ENCODE measurements around the gene RAET1L. TPM values are rescaled to one million over a fixed set of nuclear protein-coding genes. Genes with fewer than 3 reads are reported as not detected.

The RAET1L gene
- total and polyA plus RNA-seq, 2 donors (not counting 3 experiments of a cell fraction or from before 2014, with no cell fraction given): not detected

GRCh38 chr6:150029749-150030148 is 4.4 kb upstream of the RAET1L start:
- no peak for FAIRE-seq
- H3K27me3 ChIP-seq (ENCODE audit: control insufficient read depth in 2 of 2, insufficient read depth in 2 of 2, low read length in 2 of 2): peaks cover 36 to 43% of the 10 kb centered on the region in 2 experiments
- no peaks in the 10 kb centered on the region for H3K36me3 ChIP-seq (ENCODE audit: control insufficient read depth in 2 of 2, extremely low read depth in 1 of 2, insufficient read depth in 2 of 2, low read length in 2 of 2)
- no peak overlapping the region for H3K4me3 ChIP-seq (replicated peaks in 1 of 3; ENCODE audit: insufficient read depth in 1 of 3, low read depth in 1 of 3, low read length in 3 of 3)
- DNase-seq (ENCODE audit: low read depth, low spot score): no peak
- H3K4me1 ChIP-seq (ENCODE audit: control insufficient read depth, extremely low read depth, insufficient read depth, low read length): peaks cover 9% of the 10 kb centered on the region
- no peaks in the 10 kb centered on the region for H4K20me1 ChIP-seq (replicated peaks; ENCODE audit: control insufficient read depth, extremely low read depth, insufficient read depth, low read length)
- no peak for TF ChIP-seq MAX (IDR thresholded peaks at IDR 0.05; ENCODE audit: insufficient read depth, insufficient read length)
- no peak for TF ChIP-seq JUN (IDR thresholded peaks at IDR 0.05; ENCODE audit: borderline replicate concordance, insufficient read depth, insufficient read length, low read depth)
- no peaks in the 10 kb centered on the region for H3K9me1 ChIP-seq (replicated peaks; ENCODE audit: control insufficient read depth, extremely low read depth, insufficient read depth, low read length)
- no peak overlapping the region for H3K27ac ChIP-seq (ENCODE audit: insufficient read depth, low read depth, low read length)
- H3K9me3 ChIP-seq (replicated peaks; ENCODE audit: control insufficient read depth, insufficient read depth, low read length): no peaks in the 10 kb centered on the region
- no peaks in the 10 kb centered on the region for H3K79me2 ChIP-seq (ENCODE audit: control insufficient read depth, insufficient read depth, low read length)
- POLR2A ChIA-PET: no interaction called here
- H3K9ac ChIP-seq (replicated peaks; ENCODE audit: extremely low read depth, insufficient read depth, low read length): no peak overlapping the region
- no peak overlapping the region for H2AFZ ChIP-seq (ENCODE audit: low read depth, low read length)
- H3K4me2 ChIP-seq (ENCODE audit: insufficient read depth, low read length): no peak overlapping the region
- intact Hi-C loops (cut with micrococcal nuclease): no loop called here
- CTCF ChIA-PET: interaction anchor here (1.5 kb wide), 1 partner anchor 13 kb away, joined by 4 read pairs; no protein-coding TSS in a partner anchor
- dilution Hi-C loops (cut with MboI; ENCODE audit: extremely low pct_ligation_motif_present, low sequenced_read_pairs): no loop called here
- BruUV-seq (replicated peaks): no TSS peak

- H3K9ac ChIP-seq (replicated peaks; ENCODE audit: extremely low read depth, insufficient read depth, low read length): no peak overlapping the region
- no peak for DNase-seq (ENCODE audit: low read depth, low spot score)
- dilution Hi-C loops (cut with MboI; ENCODE audit: extremely low pct_ligation_motif_present, low sequenced_read_pairs): no loop called here
- no peaks in the 10 kb centered on the region for H3K9me3 ChIP-seq (replicated peaks; ENCODE audit: control insufficient read depth, insufficient read depth, low read length)
- H3K27me3 ChIP-seq (ENCODE audit: control insufficient read depth in 2 of 2, insufficient read depth in 2 of 2, low read length in 2 of 2): peaks cover 36 to 43% of the 10 kb centered on the region in 2 experiments
- ChIA-PET CTCF (interaction anchor here (1.5 kb wide), 1 partner anchor 12 kb away, joined by 4 read pairs; no protein-coding TSS in a partner anchor), POLR2A (no interaction called here)
- H3K79me2 ChIP-seq (ENCODE audit: control insufficient read depth, insufficient read depth, low read length): no peaks in the 10 kb centered on the region
- H3K27ac ChIP-seq (ENCODE audit: insufficient read depth, low read depth, low read length): no peak overlapping the region
- no peak overlapping the region for H2AFZ ChIP-seq (ENCODE audit: low read depth, low read length)
- no peak for FAIRE-seq
- intact Hi-C loops (cut with micrococcal nuclease): no loop called here
- H4K20me1 ChIP-seq (replicated peaks; ENCODE audit: control insufficient read depth, extremely low read depth, insufficient read depth, low read length): no peaks in the 10 kb centered on the region
- TF ChIP-seq JUN (IDR thresholded peaks at IDR 0.05; ENCODE audit: borderline replicate concordance, insufficient read depth, insufficient read length, low read depth): no peak
- TF ChIP-seq FOS (IDR thresholded peaks at IDR 0.05; ENCODE audit: borderline replicate concordance, insufficient read depth, low read length): no peak
- TF ChIP-seq CTCF (IDR thresholded peaks at IDR 0.05; ENCODE audit: extremely low read depth in 1 of 2, insufficient read depth in 1 of 2, low read depth in 1 of 2, low read length in 2 of 2): no peak
- TF ChIP-seq MYC (IDR thresholded peaks at IDR 0.05; ENCODE audit: low read depth, low read length): no peak
- TF ChIP-seq EZH2 (IDR thresholded peaks at IDR 0.05; ENCODE audit: borderline replicate concordance, low read depth, low read length, severe bottlenecking): no peak
- no peak for TF ChIP-seq POLR2A (IDR thresholded peaks at IDR 0.05; ENCODE audit: low read depth, low read length)
- no peak for TF ChIP-seq GATA2 (IDR thresholded peaks at IDR 0.05; ENCODE audit: insufficient read depth, insufficient read length, low read depth, low read length)
- no peak for TF ChIP-seq MAX (IDR thresholded peaks at IDR 0.05; ENCODE audit: insufficient read depth, insufficient read length)
- no peak for TF ChIP-seq POLR2AphosphoS5 (IDR thresholded peaks at IDR 0.05; ENCODE audit: insufficient read depth, low read depth, low read length)
- H3K4me3 ChIP-seq (replicated peaks in 1 of 3; ENCODE audit: insufficient read depth in 1 of 3, low read depth in 1 of 3, low read length in 3 of 3): no peak overlapping the region
- no TSS peak for BruUV-seq (replicated peaks)
- no peaks in the 10 kb centered on the region for H3K36me3 ChIP-seq (ENCODE audit: control insufficient read depth in 2 of 2, extremely low read depth in 1 of 2, insufficient read depth in 2 of 2, low read length in 2 of 2)
- H3K9me1 ChIP-seq (replicated peaks; ENCODE audit: control insufficient read depth, extremely low read depth, insufficient read depth, low read length): no peaks in the 10 kb centered on the region
- no peak overlapping the region for H3K4me2 ChIP-seq (ENCODE audit: insufficient read depth, low read length)
- H3K4me1 ChIP-seq (ENCODE audit: control insufficient read depth, extremely low read depth, insufficient read depth, low read length): peaks cover 9% of the 10 kb centered on the region
Measured at GRCh38 chr6:150029276-150029675, 3.9 kb upstream of the RAET1L start.
